Trophoblast cell (in vitro differentiated cells and primary cell): ENCODE measurements around the gene CBX7.

Experiments
- DNase-seq, 2 donors: peaks; one replicate each; pipeline ENCODE4 v3.0.0-alpha.2; 2016
- H2AFZ ChIP-seq: 2 replicates; pipeline ENCODE4 v1.6.1; 2013; ENCODE audit warnings: low read length, moderate library complexity, mild to moderate bottlenecking; ENCODE audit not compliant: insufficient read depth, poor library complexity
- H2AK5ac ChIP-seq: 2 replicates; pipeline ENCODE4 v1.6.1; 2013; ENCODE audit warnings: mild to moderate bottlenecking, low read length
- H2BK120ac ChIP-seq: 2 replicates; pipeline ENCODE4 v1.6.1; 2013; ENCODE audit warnings: low read length, mild to moderate bottlenecking, moderate library complexity; ENCODE audit not compliant: insufficient read depth, poor library complexity
- H2BK12ac ChIP-seq: 2 replicates; pipeline ENCODE4 v1.6.1; 2013; ENCODE audit warnings: mild to moderate bottlenecking, low read length, moderate library complexity
- H2BK5ac ChIP-seq: 2 replicates; pipeline ENCODE4 v1.6.1; 2013; ENCODE audit warnings: low read length, low read depth, moderate library complexity, mild to moderate bottlenecking; ENCODE audit not compliant: poor library complexity
- H3K14ac ChIP-seq: 2 replicates; pipeline ENCODE4 v1.6.1; 2013; ENCODE audit warnings: mild to moderate bottlenecking, low read length
- H3K18ac ChIP-seq: 2 replicates; pipeline ENCODE4 v1.6.1; 2013; ENCODE audit warnings: mild to moderate bottlenecking, low read length
- H3K23ac ChIP-seq: 2 replicates; pipeline ENCODE4 v1.6.1; 2013; ENCODE audit warnings: low read length
- H3K27ac ChIP-seq: 2 replicates; pipeline ENCODE4 v1.5.1; 2013; ENCODE audit warnings: low read depth, mild to moderate bottlenecking, inconsistent platforms, low read length, moderate library complexity
- H3K27me3 ChIP-seq: 2 replicates; pipeline ENCODE4 v1.6.1; 2013; ENCODE audit warnings: inconsistent platforms, mild to moderate bottlenecking, low read length, moderate library complexity; ENCODE audit not compliant: insufficient read depth
- H3K36me3 ChIP-seq, 2 experiments: 1 replicate in 1 of 2; 2 replicates in 1 of 2; pipeline ENCODE4 v1.6.1; 2013; ENCODE audit warnings: low read length in 2 of 2, mild to moderate bottlenecking in 2 of 2, moderate library complexity in 1 of 2; ENCODE audit not compliant: insufficient read depth in 2 of 2, control insufficient read depth in 1 of 2
- H3K4ac ChIP-seq: 2 replicates; pipeline ENCODE4 v1.6.1; 2013; ENCODE audit warnings: low read depth, mild to moderate bottlenecking, low read length, moderate library complexity
- H3K4me1 ChIP-seq, 2 experiments: 1 replicate in 1 of 2; 2 replicates in 1 of 2; pipeline ENCODE4 v1.6.1; 2013; ENCODE audit warnings: low read length in 2 of 2, mild to moderate bottlenecking in 2 of 2, moderate library complexity in 1 of 2; ENCODE audit not compliant: insufficient read depth in 2 of 2, control insufficient read depth in 1 of 2
- H3K4me2 ChIP-seq: 2 replicates; pipeline ENCODE4 v1.6.1; 2013; ENCODE audit warnings: inconsistent platforms, mild to moderate bottlenecking, low read length, moderate library complexity
- H3K4me3 ChIP-seq: 2 replicates; pipeline ENCODE4 v1.5.1; 2013; ENCODE audit warnings: mild to moderate bottlenecking, low read depth, low read length, inconsistent platforms
- H3K79me1 ChIP-seq: one replicate; pipeline ENCODE4 v1.6.1; 2013; ENCODE audit warnings: low read length
- H3K79me2 ChIP-seq: 2 replicates; pipeline ENCODE4 v1.6.1; 2013; ENCODE audit warnings: low read length, mild to moderate bottlenecking; ENCODE audit not compliant: control insufficient read depth, insufficient read depth, poor library complexity
- H3K9ac ChIP-seq: 2 replicates; pipeline ENCODE4 v1.6.1; 2013; ENCODE audit warnings: mild to moderate bottlenecking, low read length
- H3K9me3 ChIP-seq: 2 replicates; pipeline ENCODE4 v1.6.1; 2013; ENCODE audit warnings: low read depth, mild to moderate bottlenecking, control low read depth, inconsistent platforms, low read length; ENCODE audit not compliant: insufficient read depth
- H4K12ac ChIP-seq: 2 replicates; pipeline ENCODE4 v1.6.1; 2013; ENCODE audit warnings: low read depth, mild to moderate bottlenecking, low read length, moderate library complexity
- H4K8ac ChIP-seq: 2 replicates; pipeline ENCODE4 v1.6.1; 2013; ENCODE audit warnings: low read depth, mild to moderate bottlenecking, low read length, moderate library complexity
- H4K91ac ChIP-seq: one replicate; pipeline ENCODE4 v1.6.1; 2013; ENCODE audit warnings: low read depth, mild to moderate bottlenecking, low read length, moderate library complexity
- WGBS: extraction: QIAGEN DNeasy Blood & Tissue Kit; methylation state at CpG from one replicate; pipeline ENCODE4 v1.1.7; 2013; ENCODE audit warnings: missing lambda C conversion rate; ENCODE audit not compliant: insufficient read length, insufficient coverage; ENCODE audit errors: extremely low coverage; 5-methylcytosine and 5-hydroxymethylcytosine counted together

The CBX7 gene

DNA sequence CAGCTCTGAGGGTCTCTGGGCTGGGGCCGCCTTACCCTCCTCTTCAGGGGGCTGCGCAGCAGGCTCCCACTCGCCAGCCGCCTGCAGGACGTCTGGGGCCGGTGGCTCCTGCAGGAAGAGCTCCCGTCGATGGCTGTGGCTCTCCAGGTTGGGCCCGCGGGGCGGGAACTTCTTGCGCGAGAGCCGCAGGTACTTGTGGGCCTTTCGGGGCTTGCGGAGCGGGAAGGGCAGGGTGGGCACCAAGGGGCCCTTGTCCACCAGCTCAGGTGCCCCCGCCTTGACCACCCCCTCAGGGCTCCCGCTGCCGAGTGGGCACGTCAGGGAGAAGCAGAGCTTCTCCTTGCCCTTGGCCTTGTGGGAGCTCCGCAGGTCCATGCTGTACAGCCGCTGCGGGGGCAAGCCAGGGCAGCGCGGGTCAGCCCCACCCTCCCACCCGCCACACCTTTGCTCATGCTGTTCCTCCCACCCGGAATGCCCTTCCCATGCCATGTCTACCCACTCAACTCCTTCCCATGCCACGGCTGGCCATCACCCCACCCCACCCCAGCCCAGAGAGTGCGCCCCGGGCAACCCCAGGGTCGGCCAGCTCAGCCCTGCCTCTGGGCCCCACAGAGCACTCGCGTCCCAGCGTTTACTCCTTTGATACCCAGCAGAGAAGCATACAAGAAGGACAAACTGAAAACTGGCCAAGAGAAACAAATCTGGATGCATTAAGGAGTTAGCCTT lies 18.0 kb downstream of the CBX7 start:
- H2AFZ ChIP-seq, result no peak overlapping the region
- no peak overlapping the region for H3K14ac ChIP-seq
- H2AK5ac ChIP-seq, result no peak overlapping the region
- H3K18ac ChIP-seq, result no peak overlapping the region
- H3K4me2 ChIP-seq, result no peak overlapping the region
- no peaks in the 10 kb centered on the region for H3K36me3 ChIP-seq
- H3K27me3 ChIP-seq, result no peaks in the 10 kb centered on the region
- H3K4me3 ChIP-seq, result no peak overlapping the region
- WGBS, result no CpG with 5 or more reads among the region's 35 CpGs
- H3K79me2 ChIP-seq, result no peaks in the 10 kb centered on the region
- H2BK12ac ChIP-seq, result no peak overlapping the region
- peaks cover 7% of the 10 kb centered on the region for H3K9me3 ChIP-seq
- H2BK120ac ChIP-seq, result no peak overlapping the region
- no peak for DNase-seq
- no peak overlapping the region for H3K23ac ChIP-seq
- H3K79me1 ChIP-seq, result peaks cover 3% of the 10 kb centered on the region
- peaks cover 9 to 15% of the 10 kb centered on the region in 2 experiments for H3K4me1 ChIP-seq
- H3K4ac ChIP-seq, result no peak overlapping the region
- no peak overlapping the region for H4K12ac ChIP-seq
- H3K27ac ChIP-seq, result no peak overlapping the region
- peak overlapping the region; percentile 18 for H4K91ac ChIP-seq
- no peak overlapping the region for H4K8ac ChIP-seq
- no peak overlapping the region for H3K9ac ChIP-seq
- no peak overlapping the region for H2BK5ac ChIP-seq

DNA sequence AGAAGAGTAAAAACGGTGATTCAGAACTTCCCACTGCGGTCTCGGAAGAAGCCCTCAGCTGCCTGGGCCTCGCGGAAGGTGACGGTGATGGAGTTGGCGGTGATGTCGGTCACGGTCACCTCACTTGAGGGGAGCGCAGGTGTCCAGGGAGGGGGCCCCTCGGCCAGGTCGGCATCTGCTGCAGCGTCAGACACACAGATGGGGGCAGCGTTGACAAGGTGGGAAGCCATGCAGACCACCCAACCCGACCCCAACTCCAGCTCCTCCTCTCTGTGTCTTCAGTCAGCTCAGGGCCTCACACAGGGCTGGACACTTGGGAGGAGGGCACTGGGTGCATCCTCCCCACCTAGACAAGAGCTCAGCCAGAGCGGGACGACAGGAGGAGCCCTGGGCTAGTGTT lies 18.6 kb downstream of the CBX7 start:
- WGBS, result no CpG with 5 or more reads among the region's 17 CpGs

GRCh38 chr22:39132871-39133524 lies 19.5 kb downstream of the CBX7 start:
- H3K4ac ChIP-seq, result no peak overlapping the region
- H3K18ac ChIP-seq, result no peak overlapping the region

More for the DNA sequence above, 18.6 kb downstream of the CBX7 start:
- no peaks in the 10 kb centered on the region for H3K79me2 ChIP-seq
- peak overlapping the region; percentile 18 for H4K91ac ChIP-seq
- H4K12ac ChIP-seq, result no peak overlapping the region
- peaks cover 3% of the 10 kb centered on the region for H3K79me1 ChIP-seq
- H3K4me1 ChIP-seq, result peaks cover 9 to 15% of the 10 kb centered on the region in 2 experiments
- no peak overlapping the region for H3K27ac ChIP-seq
- H3K18ac ChIP-seq, result no peak overlapping the region
- H2BK120ac ChIP-seq, result no peak overlapping the region
- no peak overlapping the region for H3K4ac ChIP-seq
- no peak overlapping the region for H2AFZ ChIP-seq
- H2BK12ac ChIP-seq, result no peak overlapping the region
- H3K23ac ChIP-seq, result no peak overlapping the region
- H3K4me2 ChIP-seq, result no peak overlapping the region
- H2AK5ac ChIP-seq, result no peak overlapping the region
- H3K36me3 ChIP-seq, result no peaks in the 10 kb centered on the region
- no peak overlapping the region for H3K14ac ChIP-seq
- H3K4me3 ChIP-seq, result no peak overlapping the region
- no peak overlapping the region for H3K9ac ChIP-seq
- H4K8ac ChIP-seq, result no peak overlapping the region
- H2BK5ac ChIP-seq, result no peak overlapping the region
- no peaks in the 10 kb centered on the region for H3K27me3 ChIP-seq
- peaks cover 7% of the 10 kb centered on the region for H3K9me3 ChIP-seq
- no peak for DNase-seq

DNA sequence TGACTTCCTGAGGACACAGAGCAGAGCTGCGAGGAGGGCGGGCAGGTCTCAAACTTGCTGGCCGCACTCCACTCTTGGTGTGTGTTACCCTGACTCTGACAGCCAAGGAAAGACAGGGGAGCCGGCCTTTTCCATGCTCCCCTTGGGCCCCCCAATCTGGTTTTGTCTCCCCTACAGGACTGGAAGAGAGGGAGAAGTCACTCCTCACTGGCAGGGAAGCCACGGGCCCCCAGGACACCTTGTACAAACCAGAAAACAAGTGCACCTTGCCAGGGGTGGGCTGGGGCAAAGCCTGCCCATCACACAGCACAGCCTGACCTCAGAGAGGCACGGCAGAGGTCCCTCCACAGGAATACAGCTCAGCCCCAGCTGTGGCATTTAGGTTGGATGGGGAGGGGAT lies 20.2 kb downstream of the CBX7 start:
- no peak overlapping the region for H4K12ac ChIP-seq
- WGBS, result no CpG with 5 or more reads among the region's 6 CpGs

More at GRCh38 chr22:39132871-39133524, 19.5 kb downstream of the CBX7 start:
- no peak for DNase-seq
- Histone ChIP-seq H3K36me3 (no peaks in the 10 kb centered on the region), H4K8ac (no peak overlapping the region), H3K4me3 (no peak overlapping the region), H2AFZ (no peak overlapping the region), H3K4me1 (peaks cover 9 to 15% of the 10 kb centered on the region in 2 experiments), H3K9me3 (peaks cover 9% of the 10 kb centered on the region), H3K79me1 (peaks cover 3% of the 10 kb centered on the region), H3K27me3 (no peaks in the 10 kb centered on the region), H3K27ac (no peak overlapping the region), H2BK5ac (no peak overlapping the region), H2AK5ac (no peak overlapping the region), H3K9ac (no peak overlapping the region), H2BK12ac (no peak overlapping the region), H3K4me2 (no peak overlapping the region), H3K23ac (no peak overlapping the region), H4K91ac (no peak overlapping the region), H2BK120ac (no peak overlapping the region), H3K14ac (no peak overlapping the region), H4K12ac (no peak overlapping the region), H3K79me2 (no peaks in the 10 kb centered on the region)
- no CpG with 5 or more reads among the region's 22 CpGs for WGBS

More for the DNA sequence above, 20.2 kb downstream of the CBX7 start:
- Histone ChIP-seq H3K79me1 (peaks cover 3% of the 10 kb centered on the region), H3K18ac (no peak overlapping the region), H3K4me1 (peaks cover 9 to 15% of the 10 kb centered on the region in 2 experiments), H3K9ac (no peak overlapping the region), H3K27ac (no peak overlapping the region), H2AK5ac (no peak overlapping the region), H3K4me3 (no peak overlapping the region), H3K23ac (no peak overlapping the region), H3K9me3 (peaks cover 9% of the 10 kb centered on the region), H2AFZ (no peak overlapping the region), H3K79me2 (no peaks in the 10 kb centered on the region), H3K27me3 (no peaks in the 10 kb centered on the region), H3K4me2 (no peak overlapping the region), H4K91ac (no peak overlapping the region), H2BK5ac (no peak overlapping the region), H4K8ac (no peak overlapping the region), H2BK120ac (no peak overlapping the region), H3K4ac (no peak overlapping the region), H3K36me3 (no peaks in the 10 kb centered on the region), H3K14ac (no peak overlapping the region), H2BK12ac (no peak overlapping the region)
- no peak for DNase-seq
